ENCODE data around the gene ADAMTS14.

DNA sequence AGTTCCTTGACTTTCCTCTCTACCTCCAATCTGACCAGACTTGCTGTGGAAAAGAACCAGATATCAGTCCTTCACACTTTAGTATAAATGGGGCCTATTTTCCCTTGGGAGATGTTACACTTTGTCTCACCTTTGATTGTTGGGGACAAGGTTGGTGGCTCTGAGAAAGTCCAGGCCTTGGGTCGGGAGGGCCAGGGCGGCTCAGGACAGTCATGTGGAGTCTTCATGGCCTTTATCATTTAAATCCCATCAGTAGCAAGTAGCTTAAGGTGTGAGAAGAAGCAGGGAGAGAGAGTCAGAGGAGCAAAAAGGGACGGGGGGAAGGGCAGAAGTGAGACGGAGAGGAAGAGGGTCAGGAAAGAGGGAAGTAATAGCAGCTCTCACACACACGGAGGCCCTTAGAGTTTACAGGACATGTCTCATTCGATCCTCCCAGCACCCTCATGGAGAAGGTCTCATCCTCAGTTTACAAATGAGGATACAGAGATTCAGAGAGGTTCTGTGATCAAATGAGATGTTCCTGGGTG, 72.4 kb downstream of the ADAMTS14 start:
- TF ChIP-seq CTCF (IDR thresholded peaks at IDR 0.05), result no peak
- no peak for TF ChIP-seq CREM (CRISPR knock-in tag; IDR thresholded peaks at IDR 0.05)
- TF ChIP-seq GTF2I (CRISPR knock-in tag; conservative IDR thresholded peaks at IDR 0.05), result no peak

All from WTC11 (cell line).